Loucy (cell line): ENCODE measurements around the gene FSTL4.

ENCODE experiments used
- H2AFZ ChIP-seq: fragments of 200-600 bp; sonication (generic); 2 replicates; pipeline ENCODE4 v1.6.0; 2016; ENCODE audit warnings: antibody characterized with exemption, mild to moderate bottlenecking, low read length, moderate library complexity
- H3F3A ChIP-seq: fragments of 200-600 bp; 2 replicates; pipeline ENCODE4 v1.6.0; 2016; ENCODE audit warnings: antibody characterized with exemption, low read depth, mild to moderate bottlenecking
- H3K27me3 ChIP-seq: fragments of 200-600 bp; sonication (generic); 2 replicates; pipeline ENCODE4 v1.6.1; 2014; ENCODE audit warnings: low read length, mild to moderate bottlenecking; ENCODE audit not compliant: insufficient read depth, poor library complexity, severe bottlenecking
- H3K36me3 ChIP-seq: fragments of 200-600 bp; sonication (generic); 2 replicates; pipeline ENCODE4 v1.6.1; 2016; ENCODE audit warnings: low read length; ENCODE audit not compliant: insufficient read depth
- H3K4me1 ChIP-seq: fragments of 200-600 bp; sonication (generic); 2 replicates; pipeline ENCODE4 v1.5.1; 2014; ENCODE audit warnings: low read length, mild to moderate bottlenecking; ENCODE audit not compliant: insufficient read depth, poor library complexity, severe bottlenecking
- H3K4me2 ChIP-seq: fragments of 200-600 bp; sonication (generic); 2 replicates; pipeline ENCODE4 v1.6.0; 2014; ENCODE audit warnings: antibody characterized with exemption, low read length, low read depth, mild to moderate bottlenecking; ENCODE audit not compliant: poor library complexity, severe bottlenecking
- H3K4me3 ChIP-seq: fragments of 200-600 bp; sonication (generic); 2 replicates; pipeline ENCODE4 v1.5.1; 2014; ENCODE audit warnings: low read length, mild to moderate bottlenecking, mixed read lengths; ENCODE audit not compliant: poor library complexity, severe bottlenecking
- H3K79me2 ChIP-seq: fragments of 200-600 bp; sonication (generic); 2 replicates; pipeline ENCODE4 v1.6.1; 2014; ENCODE audit warnings: low read length; ENCODE audit not compliant: insufficient read depth
- H3K9ac ChIP-seq: fragments of 200-600 bp; sonication (generic); 2 replicates; pipeline ENCODE4 v1.6.0; 2014; ENCODE audit warnings: mild to moderate bottlenecking, low read depth, low read length, moderate library complexity; ENCODE audit not compliant: poor library complexity, severe bottlenecking
- H3K9me2 ChIP-seq: fragments of 200-600 bp; sonication (generic); replicated peaks from 2 replicates; pipeline ENCODE4 v1.6.1; 2016; ENCODE audit warnings: low read depth, low read length, mixed read lengths
- H3K9me3 ChIP-seq: fragments of 200-600 bp; sonication (generic); 2 replicates; pipeline ENCODE4 v1.6.1; 2014; ENCODE audit warnings: mild to moderate bottlenecking, antibody characterized with exemption, low read length, low read depth; ENCODE audit not compliant: insufficient read depth
- H4K20me1 ChIP-seq: fragments of 200-600 bp; sonication (generic); 2 replicates; pipeline ENCODE4 v1.6.0; 2014; ENCODE audit warnings: antibody characterized with exemption, low read length, mild to moderate bottlenecking; ENCODE audit not compliant: insufficient read depth, poor library complexity, severe bottlenecking
- CTCF ChIP-seq: fragments of 200-600 bp; sonication (generic); conservative IDR thresholded peaks from 2 replicates; pipeline ENCODE4 v1.5.1; 2014; ENCODE audit warnings: mild to moderate bottlenecking, antibody characterized with exemption, low read length
- EZH2phosphoT487 ChIP-seq: fragments of 200-600 bp; IDR thresholded peaks from 2 replicates; pipeline ENCODE4 v1.6.1; 2018; ENCODE audit warnings: antibody characterized with exemption, mild to moderate bottlenecking, moderate library complexity, borderline replicate concordance

The FSTL4 gene

GRCh38 chr5:133579766-133580165, 32.6 kb downstream of the FSTL4 start:
- H3K4me2 ChIP-seq: no peak overlapping the region
- H3K9me3 ChIP-seq: no peaks in the 10 kb centered on the region
- no peak overlapping the region for H2AFZ ChIP-seq
- H4K20me1 ChIP-seq: no peaks in the 10 kb centered on the region
- TF ChIP-seq EZH2phosphoT487: no peak
- TF ChIP-seq CTCF: no peak
- no peaks in the 10 kb centered on the region for H3K9me2 ChIP-seq
- H3K79me2 ChIP-seq: no peaks in the 10 kb centered on the region
- no peak overlapping the region for H3K9ac ChIP-seq
- no peaks in the 10 kb centered on the region for H3K27me3 ChIP-seq
- H3K4me1 ChIP-seq: no peaks in the 10 kb centered on the region
- H3K4me3 ChIP-seq: no peak overlapping the region
- no peaks in the 10 kb centered on the region for H3F3A ChIP-seq
- no peaks in the 10 kb centered on the region for H3K36me3 ChIP-seq

GRCh38 chr5:133569347-133569746, 43.0 kb downstream of the FSTL4 start:
- no peak overlapping the region for H3K4me3 ChIP-seq
- no peaks in the 10 kb centered on the region for H4K20me1 ChIP-seq
- no peaks in the 10 kb centered on the region for H3K9me2 ChIP-seq
- no peaks in the 10 kb centered on the region for H3K4me1 ChIP-seq
- TF ChIP-seq EZH2phosphoT487 (no peak), CTCF (no peak)
- no peaks in the 10 kb centered on the region for H3K79me2 ChIP-seq
- H3F3A ChIP-seq: no peaks in the 10 kb centered on the region
- no peaks in the 10 kb centered on the region for H3K27me3 ChIP-seq
- no peak overlapping the region for H2AFZ ChIP-seq
- H3K9me3 ChIP-seq: no peaks in the 10 kb centered on the region
- H3K4me2 ChIP-seq: no peak overlapping the region
- H3K36me3 ChIP-seq: no peaks in the 10 kb centered on the region
- H3K9ac ChIP-seq: no peak overlapping the region

GRCh38 chr5:133565993-133566392, 46.3 kb downstream of the FSTL4 start:
- Histone ChIP-seq H3K4me3 (no peak overlapping the region), H3K4me2 (no peak overlapping the region), H3K4me1 (no peaks in the 10 kb centered on the region), H3K36me3 (no peaks in the 10 kb centered on the region), H3K27me3 (no peaks in the 10 kb centered on the region), H4K20me1 (no peaks in the 10 kb centered on the region), H3F3A (no peaks in the 10 kb centered on the region), H3K9me3 (no peaks in the 10 kb centered on the region), H2AFZ (no peak overlapping the region), H3K9me2 (no peaks in the 10 kb centered on the region), H3K9ac (no peak overlapping the region), H3K79me2 (no peaks in the 10 kb centered on the region)
- TF ChIP-seq CTCF: no peak
- no peak for TF ChIP-seq EZH2phosphoT487
